ENCODE data around the gene TRAPPC5.

TRAPPC5 gene

DNA sequence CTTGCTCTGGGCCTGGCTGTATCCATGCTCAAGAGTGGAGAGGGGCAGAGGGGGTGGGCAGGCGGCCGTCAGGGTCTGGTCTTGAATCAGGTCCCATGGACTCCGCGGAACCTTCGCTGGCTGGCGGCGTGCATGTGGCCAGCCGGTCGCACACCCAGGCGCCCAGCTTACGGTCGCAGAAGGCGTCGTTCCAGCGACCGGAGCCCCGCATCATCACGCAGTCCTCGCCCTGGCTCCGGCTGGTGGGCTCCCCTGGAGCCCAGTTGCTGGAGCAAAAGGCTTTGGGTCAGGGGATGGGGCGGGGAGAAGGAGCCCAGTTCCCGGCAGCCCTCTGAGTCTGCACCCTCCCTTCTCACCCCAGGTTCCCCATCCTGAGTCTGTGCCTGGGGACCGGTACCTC lies 8.5 kb downstream of the TRAPPC5 start:
- H3K4me3 ChIP-seq (ENCODE audit: low read depth, low read length): no peak overlapping the region
- TF ChIP-seq, protein P1, sequence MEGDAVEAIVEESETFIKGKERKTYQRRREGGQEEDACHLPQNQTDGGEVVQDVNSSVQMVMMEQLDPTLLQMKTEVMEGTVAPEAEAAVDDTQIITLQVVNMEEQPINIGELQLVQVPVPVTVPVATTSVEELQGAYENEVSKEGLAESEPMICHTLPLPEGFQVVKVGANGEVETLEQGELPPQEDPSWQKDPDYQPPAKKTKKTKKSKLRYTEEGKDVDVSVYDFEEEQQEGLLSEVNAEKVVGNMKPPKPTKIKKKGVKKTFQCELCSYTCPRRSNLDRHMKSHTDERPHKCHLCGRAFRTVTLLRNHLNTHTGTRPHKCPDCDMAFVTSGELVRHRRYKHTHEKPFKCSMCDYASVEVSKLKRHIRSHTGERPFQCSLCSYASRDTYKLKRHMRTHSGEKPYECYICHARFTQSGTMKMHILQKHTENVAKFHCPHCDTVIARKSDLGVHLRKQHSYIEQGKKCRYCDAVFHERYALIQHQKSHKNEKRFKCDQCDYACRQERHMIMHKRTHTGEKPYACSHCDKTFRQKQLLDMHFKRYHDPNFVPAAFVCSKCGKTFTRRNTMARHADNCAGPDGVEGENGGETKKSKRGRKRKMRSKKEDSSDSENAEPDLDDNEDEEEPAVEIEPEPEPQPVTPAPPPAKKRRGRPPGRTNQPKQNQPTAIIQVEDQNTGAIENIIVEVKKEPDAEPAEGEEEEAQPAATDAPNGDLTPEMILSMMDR (IDR thresholded peaks at IDR 0.05; ENCODE audit: low read depth, low read length, missing control alignments): no peak
- in situ Hi-C loops (cut with HindIII; ENCODE audit: low sequenced_read_pairs): no loop called here
- no peak for DNase-seq (ENCODE audit: low read depth)

DNA sequence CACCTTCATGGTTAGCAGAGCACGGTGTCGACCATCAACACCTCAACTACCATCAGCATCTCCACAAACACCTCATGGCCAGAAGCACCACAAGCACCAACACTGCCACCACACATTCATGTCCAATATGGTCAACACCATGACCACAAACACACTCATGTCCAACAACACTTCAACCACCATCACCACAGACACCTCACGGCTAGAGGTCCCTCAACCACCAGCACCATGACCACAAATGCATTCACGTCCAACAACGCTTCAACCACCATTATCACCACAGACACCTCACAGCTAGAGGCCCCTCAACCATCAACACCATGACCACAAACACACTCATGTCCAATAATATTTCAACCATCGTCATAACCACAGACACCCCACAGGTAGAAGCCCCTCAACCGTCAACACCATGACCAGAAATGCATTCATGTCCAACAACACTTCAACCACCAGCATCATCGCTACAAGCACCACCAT lies 10.2 kb downstream of the TRAPPC5 start:
- no peak overlapping the region for H3K4me3 ChIP-seq (ENCODE audit: low read depth, low read length)
- TF ChIP-seq, protein P1 (IDR thresholded peaks at IDR 0.05; ENCODE audit: low read depth, low read length, missing control alignments): no peak
- DNase-seq (ENCODE audit: low read depth): no peak
- in situ Hi-C loops (cut with HindIII; ENCODE audit: low sequenced_read_pairs): no loop called here

DNA sequence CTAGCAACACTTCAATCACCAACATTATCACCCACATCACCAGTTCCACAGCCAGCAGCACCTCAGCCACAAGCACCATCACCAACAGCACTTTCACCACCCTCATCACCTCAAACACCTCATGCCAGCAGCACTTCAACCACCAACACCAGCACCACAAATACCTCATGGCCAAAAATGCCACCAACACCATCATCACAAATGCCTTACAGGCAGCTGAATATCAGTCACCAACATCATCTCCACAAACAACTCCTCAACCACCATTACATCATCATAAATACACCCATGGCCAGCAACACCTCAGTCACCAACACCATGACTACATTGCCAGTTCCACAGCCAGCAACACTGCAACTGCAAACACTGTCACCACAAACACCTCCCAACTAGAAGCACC lies 10.9 kb downstream of the TRAPPC5 start:
- H3K4me3 ChIP-seq (ENCODE audit: low read depth, low read length): no peak overlapping the region
- TF ChIP-seq, protein P1 (IDR thresholded peaks at IDR 0.05; ENCODE audit: low read depth, low read length, missing control alignments): no peak
- in situ Hi-C loops (cut with HindIII; ENCODE audit: low sequenced_read_pairs): no loop called here
- no peak for DNase-seq (ENCODE audit: low read depth)

DNA sequence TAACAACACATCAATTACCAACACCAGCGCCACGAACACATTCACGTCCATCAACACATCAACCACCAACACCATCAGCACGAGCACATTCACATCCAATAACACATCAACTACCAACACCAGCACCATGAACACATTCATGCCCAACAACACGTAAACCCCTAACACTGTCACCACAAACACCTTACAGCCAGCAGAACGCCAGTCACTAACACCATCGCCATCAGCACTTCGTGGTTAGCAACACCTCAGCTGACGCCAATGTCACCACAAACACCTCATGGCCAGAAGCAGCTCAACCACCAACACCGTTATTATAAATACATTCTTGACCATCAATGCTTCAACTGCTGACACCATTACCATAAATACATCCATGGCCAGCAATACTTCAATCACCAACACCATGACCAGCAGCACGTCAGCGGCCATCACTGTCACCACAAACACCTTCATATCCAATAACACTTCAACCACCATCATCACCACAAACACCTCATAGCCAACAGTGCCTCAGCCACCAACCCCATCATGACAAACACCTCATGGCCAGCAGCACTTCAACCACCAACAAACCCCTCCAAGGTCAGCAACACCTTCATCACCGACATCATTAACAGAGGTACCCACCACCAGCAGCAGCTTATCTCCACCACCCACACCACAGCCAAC lies 11.9 kb downstream of the TRAPPC5 start:
- no peak overlapping the region for H3K4me3 ChIP-seq (ENCODE audit: low read depth, low read length)
- TF ChIP-seq, protein P1 (IDR thresholded peaks at IDR 0.05; ENCODE audit: low read depth, low read length, missing control alignments): no peak
- no peak for DNase-seq (ENCODE audit: low read depth)
- in situ Hi-C loops (cut with HindIII; ENCODE audit: low sequenced_read_pairs): no loop called here

DNA sequence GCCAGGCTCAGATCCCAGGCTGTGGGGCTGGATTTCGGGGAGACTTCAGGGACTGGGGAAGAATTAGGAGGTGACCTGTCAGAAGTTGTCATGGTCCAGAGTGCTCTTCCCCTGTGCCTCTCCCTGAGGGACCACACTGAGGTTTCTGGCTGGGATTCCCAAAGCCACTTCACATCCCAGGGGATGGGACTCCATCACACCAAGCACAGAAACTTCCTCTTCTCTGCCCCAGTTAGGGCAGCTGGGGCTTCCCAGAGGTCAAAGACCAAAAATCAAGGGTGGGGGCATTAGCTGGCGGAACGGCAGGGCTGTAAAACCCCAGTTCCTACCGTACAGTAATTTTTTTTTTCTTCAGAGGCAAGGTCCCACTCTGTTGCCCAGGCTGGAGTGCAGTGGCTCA lies 13.9 kb downstream of the TRAPPC5 start:
- in situ Hi-C loops (cut with HindIII; ENCODE audit: low sequenced_read_pairs): no loop called here
- no peak overlapping the region for H3K4me3 ChIP-seq (ENCODE audit: low read depth, low read length)
- DNase-seq (ENCODE audit: low read depth): no peak
- TF ChIP-seq, protein P1 (IDR thresholded peaks at IDR 0.05; ENCODE audit: low read depth, low read length, missing control alignments): no peak

DNA sequence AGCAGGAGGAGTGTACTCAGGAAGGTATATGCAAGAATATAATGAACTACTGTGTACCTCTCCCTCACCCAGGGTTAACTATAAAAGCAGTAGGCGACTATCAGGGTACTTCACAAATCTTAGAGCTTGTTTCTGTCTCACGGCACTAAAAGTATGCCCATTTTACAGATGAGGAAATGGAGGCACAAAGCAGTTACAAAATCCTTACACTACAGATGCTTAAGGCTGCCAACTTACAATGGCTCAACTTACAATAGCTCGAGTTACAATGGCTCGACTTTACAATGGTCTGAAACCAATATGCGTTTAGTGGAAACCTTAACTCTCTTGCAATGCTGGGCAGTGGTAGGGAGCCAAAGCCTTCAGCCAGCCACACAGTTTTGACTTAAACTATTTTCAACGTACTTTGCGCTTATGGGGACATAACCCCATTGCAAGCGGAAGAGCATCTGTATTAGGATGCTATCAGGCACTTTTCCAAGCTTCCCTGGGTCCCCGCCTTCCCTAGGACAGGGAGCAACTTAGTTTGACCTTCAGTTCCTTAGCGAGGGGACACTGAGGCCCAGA lies 17.2 kb downstream of the TRAPPC5 start:
- no peak overlapping the region for H3K4me3 ChIP-seq (ENCODE audit: low read depth, low read length)
- TF ChIP-seq, protein P1 (IDR thresholded peaks at IDR 0.05; ENCODE audit: low read depth, low read length, missing control alignments): no peak
- in situ Hi-C loops (cut with HindIII; ENCODE audit: low sequenced_read_pairs): no loop called here
- no peak for DNase-seq (ENCODE audit: low read depth)
